Measurements from ENCODE around the gene RASGEF1B. TPM values are rescaled to one million over a fixed set of nuclear protein-coding genes. Genes with fewer than 3 reads are reported as not detected.

The RASGEF1B gene
- total RNA-seq, 1 donor from 2014 or later: 10.2 TPM

GRCh38 chr4:81376720-81377119 lies 95.0 kb downstream of the RASGEF1B start:
- no peaks in the 10 kb centered on the region for H3K27me3 Mint-ChIP-seq
- H3K9me3 Mint-ChIP-seq (ENCODE audit: low read depth): peaks cover 20% of the 10 kb centered on the region
- DNase-seq (ENCODE audit: low spot score, unreplicated experiment): no peak
- peaks cover 46% of the 10 kb centered on the region for H3K4me1 Mint-ChIP-seq (ENCODE audit: low read depth)
- peak overlapping the region; percentile 54 for H3K27ac Mint-ChIP-seq
- H3K4me3 Mint-ChIP-seq (ENCODE audit: low read depth): no peak overlapping the region
- peaks cover 2% of the 10 kb centered on the region for H3K36me3 Mint-ChIP-seq (ENCODE audit: insufficient read depth)
- no peak for TF ChIP-seq CTCF (IDR thresholded peaks at IDR 0.05; ENCODE audit: unreplicated experiment)
